ENCODE data around the gene SELENOV.

- TF ChIP-seq ZBTB8A (tag by site-specific recombination; IDR thresholded peaks at IDR 0.05) (no peak), CTCF (tag by site-specific recombination; IDR thresholded peaks at IDR 0.05) (no peak), REPIN1 (tag by site-specific recombination; IDR thresholded peaks at IDR 0.05; ENCODE audit: low read depth) (no peak), ZBTB49 (tag by site-specific recombination; IDR thresholded peaks at IDR 0.05; ENCODE audit: low read depth) (no peak), REST (tag by site-specific recombination; IDR thresholded peaks at IDR 0.05) (no peak), ZNF398 (tag by site-specific recombination; IDR thresholded peaks at IDR 0.05) (peak; percentile 42), GLI2 (tag by site-specific recombination; IDR thresholded peaks at IDR 0.05; ENCODE audit: borderline replicate concordance, low read depth) (no peak), ZNF274 (IDR thresholded peaks at IDR 0.05; ENCODE audit: low read length) (no peak), ZNF274 (tag by site-specific recombination; IDR thresholded peaks at IDR 0.05; ENCODE audit: borderline replicate concordance) (no peak), PATZ1 (tag by site-specific recombination; IDR thresholded peaks at IDR 0.05) (0 out of 2 replicates have a peak, but pooled peaks have one; percentile 5)
Measured at GRCh38 chr19:39539165-39539517, 24.2 kb downstream of the SELENOV start.
